ENCODE results near the gene UBE2R2.

DNA sequence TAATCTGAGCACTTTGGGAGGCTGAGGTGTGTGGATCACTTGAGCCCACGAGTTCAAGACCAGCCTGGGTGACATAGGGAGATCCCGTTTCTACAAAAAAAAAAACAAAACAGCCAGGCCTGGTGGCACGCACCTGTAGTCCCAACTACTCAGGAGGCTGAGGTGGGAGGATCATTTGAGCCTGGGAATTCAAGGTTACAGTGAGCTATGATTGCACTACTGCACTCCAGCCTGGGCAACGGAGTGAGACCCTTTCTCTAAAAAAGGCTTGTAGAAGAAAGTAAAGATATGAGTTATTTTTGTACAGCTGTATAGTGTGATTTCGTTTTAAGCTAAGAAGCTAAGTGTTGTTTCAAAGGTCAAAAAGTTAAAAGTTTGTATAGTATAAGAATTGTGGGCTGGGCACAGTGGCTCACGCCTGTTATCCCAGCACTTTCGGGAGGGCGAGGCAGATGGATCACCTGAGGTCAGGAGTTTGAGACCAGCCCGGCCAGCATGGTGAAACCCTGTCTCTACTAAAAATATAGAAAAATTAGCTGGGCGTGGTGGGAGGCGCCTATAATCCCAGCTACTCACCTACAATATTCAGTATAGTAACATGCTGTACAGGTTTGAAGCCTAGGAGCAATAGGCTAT, 18.8 kb downstream of the UBE2R2 start:
- TF ChIP-seq, protein P1, sequence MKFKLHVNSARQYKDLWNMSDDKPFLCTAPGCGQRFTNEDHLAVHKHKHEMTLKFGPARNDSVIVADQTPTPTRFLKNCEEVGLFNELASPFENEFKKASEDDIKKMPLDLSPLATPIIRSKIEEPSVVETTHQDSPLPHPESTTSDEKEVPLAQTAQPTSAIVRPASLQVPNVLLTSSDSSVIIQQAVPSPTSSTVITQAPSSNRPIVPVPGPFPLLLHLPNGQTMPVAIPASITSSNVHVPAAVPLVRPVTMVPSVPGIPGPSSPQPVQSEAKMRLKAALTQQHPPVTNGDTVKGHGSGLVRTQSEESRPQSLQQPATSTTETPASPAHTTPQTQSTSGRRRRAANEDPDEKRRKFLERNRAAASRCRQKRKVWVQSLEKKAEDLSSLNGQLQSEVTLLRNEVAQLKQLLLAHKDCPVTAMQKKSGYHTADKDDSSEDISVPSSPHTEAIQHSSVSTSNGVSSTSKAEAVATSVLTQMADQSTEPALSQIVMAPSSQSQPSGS (IDR thresholded peaks at IDR 0.05; ENCODE audit: low read length), result no peak
- TF ChIP-seq RAD51 (IDR thresholded peaks at IDR 0.05), result no peak
- no peak for TF ChIP-seq TCF12 (IDR thresholded peaks at IDR 0.05; ENCODE audit: low read depth, low read length)

All from GM12878 (cell line).